Brain pericyte (primary cell): ENCODE results near the gene SMARCA4.
"Not testable (repeated sequence)": the region's sequence is repeated elsewhere in the genome, so short reads cannot be mapped to it uniquely, and the experiment has no call there.

ENCODE experiments used
- DNase-seq: peaks from one replicate; pipeline ENCODE4 v3.0.0-alpha.2; 2012; ENCODE audit warnings: low read depth, low spot score

Gene SMARCA4

GRCh38 chr19:11098327-11098726 lies 137.5 kb downstream of the SMARCA4 start:
- no peak for DNase-seq

- DNase-seq: no peak
Measured at GRCh38 chr19:11098861-11099260, 138.0 kb downstream of the SMARCA4 start.

- DNase-seq: no peak
Measured at GRCh38 chr19:11100049-11100448, 139.2 kb downstream of the SMARCA4 start.

GRCh38 chr19:11101057-11101456 lies 140.2 kb downstream of the SMARCA4 start:
- DNase-seq: no peak

- DNase-seq: no peak
Measured at GRCh38 chr19:11102944-11103343, 142.1 kb downstream of the SMARCA4 start.

GRCh38 chr19:11103667-11104066 lies 142.8 kb downstream of the SMARCA4 start:
- not testable (repeated sequence) for DNase-seq

GRCh38 chr19:11105014-11105636 lies 144.3 kb downstream of the SMARCA4 start:
- DNase-seq: no peak

- DNase-seq: no peak
Measured at GRCh38 chr19:11106477-11106876, 145.6 kb downstream of the SMARCA4 start.

- DNase-seq: no peak
Measured at GRCh38 chr19:11108746-11109145, 147.9 kb downstream of the SMARCA4 start.

GRCh38 chr19:11111117-11111770 lies 150.4 kb downstream of the SMARCA4 start:
- DNase-seq: no peak

GRCh38 chr19:11111771-11112144 lies 150.9 kb downstream of the SMARCA4 start:
- DNase-seq: no peak
